Caco-2 (cell line): ENCODE measurements around the gene UNC5B. TPM values are rescaled to one million over a fixed set of nuclear protein-coding genes. Genes with fewer than 3 reads are reported as not detected.

Experiments used
- BruUV-seq: library from RNA; stranded (reverse); fragments of 400-500 nt; replicated peaks from 2 replicates; lab custom pipeline; 2021; lab: Mats Ljungman, UMichigan
- CTCF ChIA-PET: fragments of 300-600 bp; sonication (Branson Sonifier 250); formaldehyde crosslinking; loops from one replicate; lab custom pipeline; 2022; ENCODE audit warnings: antibody characterized with exemption; lab: Charles Lee
- POLR2A ChIA-PET: fragments of 300-600 bp; sonication (Branson Sonifier 250); formaldehyde crosslinking; loops from one replicate; lab custom pipeline; 2022; ENCODE audit warnings: antibody characterized with exemption; lab: Charles Lee
- DNase-seq, 2 experiments: peaks; one replicate each; pipeline versions ENCODE4 v3.0.0 to v3.0.0-alpha.2; 2020 to 2022
- H3K27me3 ChIP-seq: replicated peaks from 2 replicates; pipeline ENCODE4 v1.6.0; 2011; ENCODE audit warnings: low read length; ENCODE audit not compliant: control insufficient read depth, insufficient read depth
- H3K36me3 ChIP-seq: 2 replicates; pipeline ENCODE4 v1.5.1; 2011; ENCODE audit warnings: low read length; ENCODE audit not compliant: control insufficient read depth, insufficient read depth
- H3K4me1 ChIP-seq: fragments of 250-450 bp; sonication (Bioruptor Pico); 2 replicates; pipeline ENCODE4 v1.5.1; 2020; ENCODE audit warnings: mild to moderate bottlenecking
- H3K4me3 ChIP-seq: 2 replicates; pipeline ENCODE4 v1.5.1; 2011; ENCODE audit warnings: low read depth, mild to moderate bottlenecking, control low read depth, low read length
- H3K9me3 ChIP-seq: fragments of 250-450 bp; sonication (Bioruptor Pico); 2 replicates; pipeline ENCODE4 v1.5.1; 2020; ENCODE audit warnings: mild to moderate bottlenecking, moderate library complexity
- H3K27ac Mint-ChIP-seq: one replicate; pipeline ENCODE4 v1.8.0; 2022; ENCODE audit warnings: mixed read lengths; ENCODE audit not compliant: unreplicated experiment
- H3K27me3 Mint-ChIP-seq: one replicate; pipeline ENCODE4 v1.8.0; 2022; ENCODE audit warnings: mixed read lengths; ENCODE audit not compliant: insufficient read depth, unreplicated experiment
- H3K36me3 Mint-ChIP-seq: one replicate; pipeline ENCODE4 v1.8.0; 2022; ENCODE audit warnings: mild to moderate bottlenecking, mixed read lengths; ENCODE audit not compliant: insufficient read depth, unreplicated experiment
- H3K4me1 Mint-ChIP-seq: one replicate; pipeline ENCODE4 v1.8.0; 2022; ENCODE audit warnings: low read depth, mixed read lengths; ENCODE audit not compliant: unreplicated experiment
- H3K4me3 Mint-ChIP-seq: one replicate; pipeline ENCODE4 v1.8.0; 2022; ENCODE audit warnings: mild to moderate bottlenecking, moderate library complexity, mixed read lengths; ENCODE audit not compliant: unreplicated experiment
- H3K9me3 Mint-ChIP-seq: one replicate; pipeline ENCODE4 v1.8.0; 2022; ENCODE audit warnings: mixed read lengths; ENCODE audit not compliant: unreplicated experiment
- CTCF ChIP-seq, 2 experiments: fragments of 200-600 bp in 1 of 2; IDR thresholded peaks; 1 replicate in 1 of 2; 2 replicates in 1 of 2; pipeline versions ENCODE4 v1.5.1 to v1.8.0; 2011 to 2022; ENCODE audit warnings: antibody characterized with exemption in 1 of 2, control low read depth in 1 of 2, inconsistent platforms in 1 of 2, low read depth in 1 of 2, low read length in 1 of 2, mild to moderate bottlenecking in 1 of 2, moderate library complexity in 1 of 2; ENCODE audit not compliant: insufficient read depth in 1 of 2, severe bottlenecking in 1 of 2, unreplicated experiment in 1 of 2
- intact Hi-C: fragments of 100-400 bp; cut with micrococcal nuclease; formaldehyde crosslinking; loops from one replicate; pipeline ENCODE4 v1.10.0; 2022; ENCODE audit not compliant: unreplicated experiment
- total RNA-seq: library from RNA; stranded (reverse); gene quantifications from 2 replicates; pipeline ENCODE4 v1.2.3, GENCODE V29; 2022

Gene UNC5B
- total RNA-seq, 1 experiment from 2014 or later: 22.4 TPM

- no peaks in the 10 kb centered on the region for H3K27me3 Mint-ChIP-seq
These were observed 45.7 kb downstream of the UNC5B start for GRCh38 chr10:71258046-71258445.

GRCh38 chr10:71258446-71259145 lies 46.2 kb downstream of the UNC5B start:
- no peaks in the 10 kb centered on the region for H3K27me3 Mint-ChIP-seq
- H3K4me1 Mint-ChIP-seq: no peaks in the 10 kb centered on the region
- no peak overlapping the region for H3K4me3 Mint-ChIP-seq
- H3K27ac Mint-ChIP-seq: no peak overlapping the region
- CTCF ChIA-PET: interaction anchor here (0.7 to 1.2 kb wide), 2 partner anchors 8 to 27 kb away, joined by 3 read pairs; no protein-coding TSS in a partner anchor
- intact Hi-C loops: no loop called here
- no TSS peak for BruUV-seq
- Histone ChIP-seq H3K4me3 (no peak overlapping the region), H3K4me1 (no peaks in the 10 kb centered on the region), H3K36me3 (no peaks in the 10 kb centered on the region), H3K9me3 (no peaks in the 10 kb centered on the region), H3K27me3 (no peaks in the 10 kb centered on the region)
- DNase-seq: no peak
- no peaks in the 10 kb centered on the region for H3K9me3 Mint-ChIP-seq
- no peaks in the 10 kb centered on the region for H3K36me3 Mint-ChIP-seq
- POLR2A ChIA-PET: interaction anchor here (1.2 kb wide), 1 partner anchor 12 kb away, joined by 3 read pairs; no protein-coding TSS in a partner anchor
- TF ChIP-seq CTCF (IDR thresholded peaks at IDR 0.05; ENCODE audit: insufficient read depth in 1 of 2, low read depth in 1 of 2, low read length in 1 of 2, severe bottlenecking in 1 of 2, unreplicated experiment in 1 of 2): no peak

More at GRCh38 chr10:71258046-71258445, 45.7 kb downstream of the UNC5B start:
- Histone ChIP-seq H3K36me3 (no peaks in the 10 kb centered on the region), H3K4me1 (no peaks in the 10 kb centered on the region; the same call in 1 of the 2 replicates), H3K4me3 (no peak overlapping the region), H3K27me3 (no peaks in the 10 kb centered on the region), H3K9me3 (no peaks in the 10 kb centered on the region)
- Mint-ChIP-seq H3K4me3 (no peak overlapping the region), H3K9me3 (no peaks in the 10 kb centered on the region), H3K36me3 (no peaks in the 10 kb centered on the region), H3K27ac (no peak overlapping the region), H3K4me1 (peaks cover under 1% of the 10 kb centered on the region)
- TF ChIP-seq CTCF (IDR thresholded peaks at IDR 0.05; ENCODE audit: insufficient read depth in 1 of 2, low read depth in 1 of 2, low read length in 1 of 2, severe bottlenecking in 1 of 2, unreplicated experiment in 1 of 2): no peak
- ChIA-PET CTCF (no interaction called here), POLR2A (interaction anchor here (1.2 kb wide), 1 partner anchor 11 kb away, joined by 3 read pairs; no protein-coding TSS in a partner anchor)
- no TSS peak for BruUV-seq
- intact Hi-C loops: no loop called here
- no peak for DNase-seq

- POLR2A ChIA-PET: no interaction called here
- CTCF ChIA-PET: interaction anchor here (0.6 to 2.5 kb wide), 7 partner anchors 8 to 46 kb away, joined by 3 to 16 read pairs (median 3); no protein-coding TSS in a partner anchor
- no peaks in the 10 kb centered on the region for H3K36me3 ChIP-seq
- H3K4me3 ChIP-seq: no peak overlapping the region
- H3K4me1 ChIP-seq: no peaks in the 10 kb centered on the region
- no peaks in the 10 kb centered on the region for H3K36me3 Mint-ChIP-seq
- no TSS peak for BruUV-seq
- H3K4me1 Mint-ChIP-seq: no peaks in the 10 kb centered on the region
- no peaks in the 10 kb centered on the region for H3K9me3 Mint-ChIP-seq
- TF ChIP-seq CTCF (IDR thresholded peaks at IDR 0.05; ENCODE audit: insufficient read depth in 1 of 2, low read depth in 1 of 2, low read length in 1 of 2, severe bottlenecking in 1 of 2, unreplicated experiment in 1 of 2): no peak
- no peaks in the 10 kb centered on the region for H3K27me3 Mint-ChIP-seq
- no peak overlapping the region for H3K4me3 Mint-ChIP-seq
- no peaks in the 10 kb centered on the region for H3K9me3 ChIP-seq
- no peaks in the 10 kb centered on the region for H3K27me3 ChIP-seq
- DNase-seq: no peak
- no peak overlapping the region for H3K27ac Mint-ChIP-seq
- intact Hi-C loops: no loop called here
These were observed 46.9 kb downstream of the UNC5B start for GRCh38 chr10:71259282-71259681.
